H9 (cell line): Measurements from ENCODE around the gene SDR39U1. TPM values are rescaled to one million over a fixed set of nuclear protein-coding genes. Genes with fewer than 3 reads are reported as not detected.

ENCODE experiments used
- DNase-seq: peaks from one replicate; pipeline ENCODE4 v3.0.0-alpha.2; 2017
- H2AFZ ChIP-seq: one replicate; pipeline ENCODE4 v1.6.1; 2013; ENCODE audit warnings: mild to moderate bottlenecking, low read length, control low read depth, moderate library complexity
- H2AK5ac ChIP-seq: 2 replicates; pipeline ENCODE4 v1.6.1; 2013; ENCODE audit warnings: low read length, control low read depth, mixed read lengths; ENCODE audit not compliant: insufficient read length
- H2BK120ac ChIP-seq: one replicate; pipeline ENCODE4 v1.6.1; 2013; ENCODE audit warnings: low read depth, mild to moderate bottlenecking, low read length, control low read depth, inconsistent platforms; ENCODE audit not compliant: poor library complexity, severe bottlenecking
- H2BK12ac ChIP-seq: 2 replicates; pipeline ENCODE4 v1.6.1; 2013; ENCODE audit warnings: low read length, control low read depth, mixed read lengths, low read depth; ENCODE audit not compliant: insufficient read length
- H2BK15ac ChIP-seq: 2 replicates; pipeline ENCODE4 v1.6.1; 2013; ENCODE audit warnings: low read depth, low read length, control low read depth
- H2BK20ac ChIP-seq: one replicate; pipeline ENCODE4 v1.6.1; 2013; ENCODE audit warnings: low read depth, mild to moderate bottlenecking, low read length, control low read depth, inconsistent platforms; ENCODE audit not compliant: poor library complexity, severe bottlenecking
- H2BK5ac ChIP-seq: 2 replicates; pipeline ENCODE4 v1.6.1; 2013; ENCODE audit warnings: low read length, control low read depth, mixed read lengths; ENCODE audit not compliant: insufficient read length
- H3K14ac ChIP-seq: 2 replicates; pipeline ENCODE4 v1.6.1; 2013; ENCODE audit warnings: low read length, control low read depth; ENCODE audit not compliant: insufficient read depth
- H3K18ac ChIP-seq: 2 replicates; pipeline ENCODE4 v1.6.1; 2013; ENCODE audit warnings: low read depth, mild to moderate bottlenecking, mixed read lengths, low read length, control low read depth; ENCODE audit not compliant: insufficient read length
- H3K23ac ChIP-seq: 2 replicates; pipeline ENCODE4 v1.6.1; 2013; ENCODE audit warnings: low read length, control low read depth, mixed read lengths, low read depth; ENCODE audit not compliant: insufficient read length
- H3K23me2 ChIP-seq: 2 replicates; pipeline ENCODE4 v1.6.1; 2013; ENCODE audit warnings: low read depth, mild to moderate bottlenecking, mixed read lengths, low read length, control low read depth; ENCODE audit not compliant: insufficient read length, poor library complexity, severe bottlenecking
- H3K27ac ChIP-seq: 2 replicates; pipeline ENCODE4 v1.5.1; 2013; ENCODE audit warnings: low read length, control low read depth, mixed read lengths, low read depth; ENCODE audit not compliant: insufficient read length
- H3K27me3 ChIP-seq: 2 replicates; pipeline ENCODE4 v1.6.1; 2013; ENCODE audit warnings: low read length, control low read depth, inconsistent platforms; ENCODE audit not compliant: insufficient read depth
- H3K4ac ChIP-seq: 2 replicates; pipeline ENCODE4 v1.6.1; 2013; ENCODE audit warnings: low read depth, mild to moderate bottlenecking, control low read depth, inconsistent platforms, low read length, moderate library complexity
- H3K4me1 ChIP-seq: 2 replicates; pipeline ENCODE4 v1.6.1; 2013; ENCODE audit warnings: low read length, control low read depth, inconsistent platforms; ENCODE audit not compliant: insufficient read depth
- H3K4me2 ChIP-seq: 2 replicates; pipeline ENCODE4 v1.6.1; 2013; ENCODE audit warnings: low read length, control low read depth, mixed read lengths; ENCODE audit not compliant: insufficient read length, insufficient read depth
- H3K56ac ChIP-seq: 2 replicates; pipeline ENCODE4 v1.6.1; 2013; ENCODE audit warnings: low read depth, mild to moderate bottlenecking, mixed read lengths, low read length, control low read depth; ENCODE audit not compliant: insufficient read length
- H3K79me1 ChIP-seq: 2 replicates; pipeline ENCODE4 v1.6.1; 2013; ENCODE audit warnings: low read depth, mild to moderate bottlenecking, moderate library complexity, low read length, control low read depth, inconsistent platforms; ENCODE audit not compliant: insufficient read depth, poor library complexity, severe bottlenecking
- H3K79me2 ChIP-seq: 2 replicates; pipeline ENCODE4 v1.6.1; 2013; ENCODE audit warnings: low read length, control low read depth, inconsistent platforms; ENCODE audit not compliant: insufficient read depth
- H3K9ac ChIP-seq: 2 replicates; pipeline ENCODE4 v1.6.1; 2013; ENCODE audit warnings: low read length, control low read depth, mixed read lengths; ENCODE audit not compliant: insufficient read length; ENCODE audit errors: extremely low read depth
- H3K9me3 ChIP-seq: one replicate; pipeline ENCODE4 v1.6.1; 2013; ENCODE audit warnings: low read depth, low read length, inconsistent platforms; ENCODE audit not compliant: control insufficient read depth
- H3T11ph ChIP-seq: one replicate; pipeline ENCODE4 v1.6.1; 2013; ENCODE audit warnings: mild to moderate bottlenecking, low read length, control low read depth, inconsistent platforms
- H4K20me1 ChIP-seq: one replicate; pipeline ENCODE4 v1.6.1; 2013; ENCODE audit not compliant: control insufficient read depth, insufficient read length, insufficient read depth
- H4K5ac ChIP-seq: 2 replicates; pipeline ENCODE4 v1.6.1; 2013; ENCODE audit warnings: low read depth, mild to moderate bottlenecking, mixed read lengths, low read length, control low read depth; ENCODE audit not compliant: insufficient read length
- H4K8ac ChIP-seq: replicated peaks from 2 replicates; pipeline ENCODE4 v1.6.1; 2013; ENCODE audit warnings: low read length, control low read depth, mixed read lengths, low read depth; ENCODE audit not compliant: insufficient read length
- H4K91ac ChIP-seq: 2 replicates; pipeline ENCODE4 v1.6.1; 2013; ENCODE audit warnings: low read depth, mild to moderate bottlenecking, moderate library complexity, mixed read lengths, low read length, control low read depth; ENCODE audit not compliant: insufficient read length
- H3K27ac Mint-ChIP-seq, 3 experiments: 2 replicates in 2 of 3; 3 replicates in 1 of 3; pipeline ENCODE4 v1.8.0; 2020 to 2021; ENCODE audit warnings: mixed read lengths in 3 of 3, mild to moderate bottlenecking in 1 of 3, moderate library complexity in 1 of 3
- H3K27me3 Mint-ChIP-seq: 2 replicates; pipeline ENCODE4 v1.8.0; 2021; ENCODE audit warnings: low read depth, mild to moderate bottlenecking, moderate library complexity, mixed read lengths
- H3K36me3 Mint-ChIP-seq, 3 experiments: 2 replicates in 2 of 3; 3 replicates in 1 of 3; pipeline ENCODE4 v1.8.0; 2020 to 2021; ENCODE audit warnings: low read depth in 3 of 3, mixed read lengths in 3 of 3; ENCODE audit not compliant: insufficient read depth in 1 of 3
- H3K4me1 Mint-ChIP-seq, 2 experiments: 2 replicates each; pipeline ENCODE4 v1.8.0; 2020; ENCODE audit warnings: mixed read lengths in 2 of 2
- H3K4me3 Mint-ChIP-seq, 2 experiments: 2 replicates in 1 of 2; 3 replicates in 1 of 2; pipeline ENCODE4 v1.8.0; 2020 to 2021; ENCODE audit warnings: mild to moderate bottlenecking in 2 of 2, mixed read lengths in 2 of 2, moderate library complexity in 1 of 2
- H3K9me3 Mint-ChIP-seq, 2 experiments: 2 replicates in 1 of 2; 3 replicates in 1 of 2; pipeline ENCODE4 v1.8.0; 2020; ENCODE audit warnings: mild to moderate bottlenecking in 2 of 2, mixed read lengths in 2 of 2, moderate library complexity in 1 of 2
- CTCF ChIP-seq: fragments of 200-600 bp; sonication (generic); conservative IDR thresholded peaks from 3 replicates; pipeline ENCODE4 v1.8.0; 2021; ENCODE audit warnings: antibody characterized with exemption, mild to moderate bottlenecking
- WGBS: extraction: QIAGEN DNeasy Blood & Tissue Kit; methylation state at CpG from one replicate; pipeline ENCODE4 v1.1.7; 2013; ENCODE audit warnings: missing lambda C conversion rate, low lambda C conversion rate, mixed read lengths; ENCODE audit not compliant: insufficient read length; ENCODE audit errors: extremely low coverage; 5-methylcytosine and 5-hydroxymethylcytosine counted together
- total RNA-seq: library from RNA; stranded (reverse); gene quantifications from 2 replicates; pipeline ENCODE4 v1.2.1, GENCODE V29; 2021

SDR39U1 gene
- total RNA-seq, 1 experiment from 2014 or later: 56.2 TPM

- no peak overlapping the region for H3K4me3 Mint-ChIP-seq
- peaks cover 18% of the 10 kb centered on the region in 2 experiments for H3K4me1 Mint-ChIP-seq
- Histone ChIP-seq H2BK20ac (no peak overlapping the region), H3K4ac (no peak overlapping the region), H3K79me1 (no peaks in the 10 kb centered on the region), H4K8ac (no peak overlapping the region), H3K79me2 (no peaks in the 10 kb centered on the region), H3K56ac (no peak overlapping the region), H3K27ac (no peak overlapping the region), H3K4me1 (no peaks in the 10 kb centered on the region; the same call in 1 of the 2 replicates), H4K5ac (no peak overlapping the region), H2BK5ac (no peak overlapping the region), H2AK5ac (no peak overlapping the region), H3K23ac (no peak overlapping the region), H3K23me2 (peaks cover 6% of the 10 kb centered on the region), H2BK120ac (no peak overlapping the region), H4K91ac (no peak overlapping the region), H3K27me3 (peaks cover 2% of the 10 kb centered on the region; the same call in 1 of the 2 replicates), H3K14ac (no peak overlapping the region), H3K4me2 (no peak overlapping the region), H2BK15ac (no peak overlapping the region), H3T11ph (no peak overlapping the region), H3K9me3 (no peaks in the 10 kb centered on the region), H2BK12ac (no peak overlapping the region), H3K9ac (no peak overlapping the region), H3K18ac (no peak overlapping the region), H2AFZ (no peak overlapping the region), H4K20me1 (no peaks in the 10 kb centered on the region)
- H3K27ac Mint-ChIP-seq: no peak overlapping the region
- WGBS: no CpG with 5 or more reads among the region's 3 CpGs
- no peaks in the 10 kb centered on the region for H3K36me3 Mint-ChIP-seq
- DNase-seq: no peak
- H3K27me3 Mint-ChIP-seq: peaks cover 12% of the 10 kb centered on the region
- TF ChIP-seq CTCF: no peak
- no peaks in the 10 kb centered on the region for H3K9me3 Mint-ChIP-seq
These were observed 16.9 kb downstream of the SDR39U1 start for GRCh38 chr14:24425704-24426103.
